ENCODE data around the gene OR11A1. TPM values are rescaled to one million over a fixed set of nuclear protein-coding genes. Genes with fewer than 3 reads are reported as not detected.

OR11A1 gene
- total and polyA plus RNA-seq, 2 experiments from 2014 or later: not detected

GRCh38 chr6:29494131-29494530, 37.3 kb upstream of the OR11A1 start:
- Histone ChIP-seq H4K20me1 (replicated peaks; ENCODE audit: insufficient read depth) (no peaks in the 10 kb centered on the region), H3K4me2 (no peak overlapping the region), H3K36me3 (ENCODE audit: insufficient read depth) (no peaks in the 10 kb centered on the region), H3K27ac (ENCODE audit: low read depth) (no peak overlapping the region), H3K79me2 (replicated peaks; ENCODE audit: insufficient read depth) (no peaks in the 10 kb centered on the region), H3K4me1 (ENCODE audit: insufficient read depth) (no peaks in the 10 kb centered on the region), H3K4me3 (no peak overlapping the region), H3K27me3 (ENCODE audit: insufficient read depth) (no peaks in the 10 kb centered on the region), H2AFZ (peak overlapping the region; percentile 77; the same call in 1 of the 2 replicates), H3K9me2 (ENCODE audit: insufficient read depth) (peaks cover 27% of the 10 kb centered on the region), H3F3A (replicated peaks; ENCODE audit: low read depth) (no peaks in the 10 kb centered on the region)
- DNase-seq (ENCODE audit: low spot score): no peak
- Mint-ChIP-seq H3K27me3 (ENCODE audit: insufficient read depth, low read depth, poor library complexity) (peaks cover 2% of the 10 kb centered on the region), H3K9me3 (no peaks in the 10 kb centered on the region), H3K36me3 (ENCODE audit: low read depth) (no peaks in the 10 kb centered on the region), H3K27ac (no peak overlapping the region), H3K4me1 (peaks cover 5% of the 10 kb centered on the region), H3K4me3 (no peak overlapping the region)
- ATAC-seq: no peak
- TF ChIP-seq STAT1 (IDR thresholded peaks at IDR 0.05; ENCODE audit: unreplicated experiment) (no peak), ZNF331 (CRISPR knock-in tag; IDR thresholded peaks at IDR 0.05; ENCODE audit: low read depth) (no peak), EZH2phosphoT487 (IDR thresholded peaks at IDR 0.05; ENCODE audit: unreplicated experiment) (no peak), CREB1 (CRISPR knock-in tag; IDR thresholded peaks at IDR 0.05; ENCODE audit: low read depth) (no peak), ZNF114 (CRISPR knock-in tag; IDR thresholded peaks at IDR 0.05) (no peak)

- peaks cover 28% of the 10 kb centered on the region for H3K9me2 ChIP-seq (ENCODE audit: insufficient read depth)
- Mint-ChIP-seq H3K9me3 (no peaks in the 10 kb centered on the region), H3K27me3 (ENCODE audit: insufficient read depth, low read depth, poor library complexity) (peaks cover 2% of the 10 kb centered on the region), H3K27ac (no peak overlapping the region), H3K36me3 (ENCODE audit: low read depth) (no peaks in the 10 kb centered on the region), H3K4me1 (peaks cover 5% of the 10 kb centered on the region), H3K4me3 (no peak overlapping the region)
- H3K36me3 ChIP-seq (ENCODE audit: insufficient read depth): no peaks in the 10 kb centered on the region
- peak overlapping the region; percentile 77 for H2AFZ ChIP-seq
- H3K4me2 ChIP-seq: no peak overlapping the region
- H4K20me1 ChIP-seq (replicated peaks; ENCODE audit: insufficient read depth): no peaks in the 10 kb centered on the region
- no peak for DNase-seq (ENCODE audit: low spot score)
- ATAC-seq: no peak
- H3K27me3 ChIP-seq (ENCODE audit: insufficient read depth): no peaks in the 10 kb centered on the region
- H3F3A ChIP-seq (replicated peaks; ENCODE audit: low read depth): no peaks in the 10 kb centered on the region
- H3K27ac ChIP-seq (ENCODE audit: low read depth): no peak overlapping the region
- H3K79me2 ChIP-seq (replicated peaks; ENCODE audit: insufficient read depth): no peaks in the 10 kb centered on the region
- H3K4me3 ChIP-seq: no peak overlapping the region
- TF ChIP-seq STAT1 (IDR thresholded peaks at IDR 0.05; ENCODE audit: unreplicated experiment) (no peak), ZNF462 (CRISPR knock-in tag; IDR thresholded peaks at IDR 0.05) (no peak), CREB1 (CRISPR knock-in tag; IDR thresholded peaks at IDR 0.05; ENCODE audit: low read depth) (no peak)
- H3K4me1 ChIP-seq (ENCODE audit: insufficient read depth): no peaks in the 10 kb centered on the region
Observed at GRCh38 chr6:29493261-29493660, 36.4 kb upstream of the OR11A1 start.

Data from GM23338 (cell line).